Measurements from ENCODE around the gene C3orf52.

DNA sequence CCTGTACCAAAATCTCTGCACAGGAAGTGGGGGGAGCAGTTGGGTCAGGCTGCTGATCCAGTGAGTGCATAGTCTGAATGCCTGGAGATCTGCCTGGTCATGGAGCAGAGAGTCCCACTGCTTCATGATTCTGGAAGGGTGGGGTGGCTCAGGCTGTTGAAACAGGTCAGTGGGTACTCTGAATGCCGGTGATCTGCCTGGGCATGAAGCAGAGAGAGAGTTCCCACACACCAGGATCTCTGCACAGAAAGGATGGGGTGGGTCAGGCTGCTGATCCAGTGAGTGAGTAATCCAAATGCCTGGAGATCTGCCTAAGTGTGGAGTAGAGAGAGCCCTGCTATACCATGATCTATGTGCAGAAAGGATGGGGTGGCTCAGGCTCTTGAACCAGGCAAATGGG lies 62.9 kb downstream of the C3orf52 start:
- TF ChIP-seq, protein P1, sequence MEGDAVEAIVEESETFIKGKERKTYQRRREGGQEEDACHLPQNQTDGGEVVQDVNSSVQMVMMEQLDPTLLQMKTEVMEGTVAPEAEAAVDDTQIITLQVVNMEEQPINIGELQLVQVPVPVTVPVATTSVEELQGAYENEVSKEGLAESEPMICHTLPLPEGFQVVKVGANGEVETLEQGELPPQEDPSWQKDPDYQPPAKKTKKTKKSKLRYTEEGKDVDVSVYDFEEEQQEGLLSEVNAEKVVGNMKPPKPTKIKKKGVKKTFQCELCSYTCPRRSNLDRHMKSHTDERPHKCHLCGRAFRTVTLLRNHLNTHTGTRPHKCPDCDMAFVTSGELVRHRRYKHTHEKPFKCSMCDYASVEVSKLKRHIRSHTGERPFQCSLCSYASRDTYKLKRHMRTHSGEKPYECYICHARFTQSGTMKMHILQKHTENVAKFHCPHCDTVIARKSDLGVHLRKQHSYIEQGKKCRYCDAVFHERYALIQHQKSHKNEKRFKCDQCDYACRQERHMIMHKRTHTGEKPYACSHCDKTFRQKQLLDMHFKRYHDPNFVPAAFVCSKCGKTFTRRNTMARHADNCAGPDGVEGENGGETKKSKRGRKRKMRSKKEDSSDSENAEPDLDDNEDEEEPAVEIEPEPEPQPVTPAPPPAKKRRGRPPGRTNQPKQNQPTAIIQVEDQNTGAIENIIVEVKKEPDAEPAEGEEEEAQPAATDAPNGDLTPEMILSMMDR (IDR thresholded peaks at IDR 0.05; ENCODE audit: poor library complexity, severe bottlenecking): no peak
- TF ChIP-seq POLR2AphosphoS5 (IDR thresholded peaks at IDR 0.05) (no peak), RAD21 (conservative IDR thresholded peaks at IDR 0.05) (no peak), EP300 (conservative IDR thresholded peaks at IDR 0.05; ENCODE audit: poor library complexity, severe bottlenecking) (no peak), TAF1 (IDR thresholded peaks at IDR 0.05; ENCODE audit: low read depth) (no peak), MXI1 (conservative IDR thresholded peaks at IDR 0.05; ENCODE audit: poor library complexity, severe bottlenecking) (no peak), SMC3 (conservative IDR thresholded peaks at IDR 0.05; ENCODE audit: poor library complexity) (no peak)
- TF ChIP-seq, protein P2, sequence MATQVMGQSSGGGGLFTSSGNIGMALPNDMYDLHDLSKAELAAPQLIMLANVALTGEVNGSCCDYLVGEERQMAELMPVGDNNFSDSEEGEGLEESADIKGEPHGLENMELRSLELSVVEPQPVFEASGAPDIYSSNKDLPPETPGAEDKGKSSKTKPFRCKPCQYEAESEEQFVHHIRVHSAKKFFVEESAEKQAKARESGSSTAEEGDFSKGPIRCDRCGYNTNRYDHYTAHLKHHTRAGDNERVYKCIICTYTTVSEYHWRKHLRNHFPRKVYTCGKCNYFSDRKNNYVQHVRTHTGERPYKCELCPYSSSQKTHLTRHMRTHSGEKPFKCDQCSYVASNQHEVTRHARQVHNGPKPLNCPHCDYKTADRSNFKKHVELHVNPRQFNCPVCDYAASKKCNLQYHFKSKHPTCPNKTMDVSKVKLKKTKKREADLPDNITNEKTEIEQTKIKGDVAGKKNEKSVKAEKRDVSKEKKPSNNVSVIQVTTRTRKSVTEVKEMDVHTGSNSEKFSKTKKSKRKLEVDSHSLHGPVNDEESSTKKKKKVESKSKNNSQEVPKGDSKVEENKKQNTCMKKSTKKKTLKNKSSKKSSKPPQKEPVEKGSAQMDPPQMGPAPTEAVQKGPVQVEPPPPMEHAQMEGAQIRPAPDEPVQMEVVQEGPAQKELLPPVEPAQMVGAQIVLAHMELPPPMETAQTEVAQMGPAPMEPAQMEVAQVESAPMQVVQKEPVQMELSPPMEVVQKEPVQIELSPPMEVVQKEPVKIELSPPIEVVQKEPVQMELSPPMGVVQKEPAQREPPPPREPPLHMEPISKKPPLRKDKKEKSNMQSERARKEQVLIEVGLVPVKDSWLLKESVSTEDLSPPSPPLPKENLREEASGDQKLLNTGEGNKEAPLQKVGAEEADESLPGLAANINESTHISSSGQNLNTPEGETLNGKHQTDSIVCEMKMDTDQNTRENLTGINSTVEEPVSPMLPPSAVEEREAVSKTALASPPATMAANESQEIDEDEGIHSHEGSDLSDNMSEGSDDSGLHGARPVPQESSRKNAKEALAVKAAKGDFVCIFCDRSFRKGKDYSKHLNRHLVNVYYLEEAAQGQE (IDR thresholded peaks at IDR 0.05; ENCODE audit: borderline replicate concordance): no peak
